ENCODE results near the gene EHMT1.

DNA sequence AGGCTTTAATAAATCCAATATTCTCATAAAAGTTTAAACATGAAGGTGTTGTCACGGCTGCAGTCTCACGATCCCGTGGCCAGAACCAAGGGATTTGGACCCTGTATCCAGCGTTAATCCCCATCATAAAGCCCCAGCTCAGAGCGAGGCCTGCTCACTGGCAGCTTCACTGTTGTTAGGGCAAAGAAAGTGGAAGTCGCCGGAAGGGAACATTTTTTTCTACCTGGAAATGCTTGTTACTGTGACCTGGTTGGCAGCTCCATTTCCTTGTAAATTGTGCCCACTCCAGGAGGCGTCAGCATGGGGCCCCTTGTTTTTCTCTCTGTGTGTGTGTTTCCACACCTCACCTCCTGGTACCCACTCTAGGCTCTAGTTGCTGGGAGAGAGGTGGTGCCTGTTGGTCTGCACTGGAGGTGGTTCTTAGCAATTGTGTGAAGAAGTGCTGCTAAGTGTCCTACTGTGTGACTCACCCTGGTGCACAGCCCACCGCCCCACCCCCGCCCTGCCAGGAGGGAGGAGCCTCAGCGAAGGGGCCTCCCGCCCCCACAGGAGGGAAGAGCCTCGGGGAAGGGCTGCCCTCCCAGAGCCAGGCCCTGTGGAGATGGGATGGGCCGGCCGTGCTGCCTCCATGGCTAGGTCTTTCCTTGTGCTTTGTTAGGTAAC lies 105.1 kb downstream of the EHMT1 start:
- TF ChIP-seq POLR2A (IDR thresholded peaks at IDR 0.05), result no peak
- TF ChIP-seq, protein P1, sequence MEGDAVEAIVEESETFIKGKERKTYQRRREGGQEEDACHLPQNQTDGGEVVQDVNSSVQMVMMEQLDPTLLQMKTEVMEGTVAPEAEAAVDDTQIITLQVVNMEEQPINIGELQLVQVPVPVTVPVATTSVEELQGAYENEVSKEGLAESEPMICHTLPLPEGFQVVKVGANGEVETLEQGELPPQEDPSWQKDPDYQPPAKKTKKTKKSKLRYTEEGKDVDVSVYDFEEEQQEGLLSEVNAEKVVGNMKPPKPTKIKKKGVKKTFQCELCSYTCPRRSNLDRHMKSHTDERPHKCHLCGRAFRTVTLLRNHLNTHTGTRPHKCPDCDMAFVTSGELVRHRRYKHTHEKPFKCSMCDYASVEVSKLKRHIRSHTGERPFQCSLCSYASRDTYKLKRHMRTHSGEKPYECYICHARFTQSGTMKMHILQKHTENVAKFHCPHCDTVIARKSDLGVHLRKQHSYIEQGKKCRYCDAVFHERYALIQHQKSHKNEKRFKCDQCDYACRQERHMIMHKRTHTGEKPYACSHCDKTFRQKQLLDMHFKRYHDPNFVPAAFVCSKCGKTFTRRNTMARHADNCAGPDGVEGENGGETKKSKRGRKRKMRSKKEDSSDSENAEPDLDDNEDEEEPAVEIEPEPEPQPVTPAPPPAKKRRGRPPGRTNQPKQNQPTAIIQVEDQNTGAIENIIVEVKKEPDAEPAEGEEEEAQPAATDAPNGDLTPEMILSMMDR (IDR thresholded peaks at IDR 0.05), result no peak
